HL-60/S4 treated with phorbol 12-myristate 13-acetate at 8.2 ng/mL for 4 days and 3 days (cell line): ENCODE results near the gene ABO.
"Not testable (repeated sequence)": the region's sequence is repeated elsewhere in the genome, so short reads cannot be mapped to it uniquely, and the experiment has no call there.

ENCODE experiments used
- in situ Hi-C: fragments of 300-500 bp; cut with MboI; formaldehyde crosslinking; loops from 2 replicates; pipeline ENCODE4 v1.15.0; 2022; ENCODE audit warnings: low sequenced_read_pairs

ABO gene

DNA sequence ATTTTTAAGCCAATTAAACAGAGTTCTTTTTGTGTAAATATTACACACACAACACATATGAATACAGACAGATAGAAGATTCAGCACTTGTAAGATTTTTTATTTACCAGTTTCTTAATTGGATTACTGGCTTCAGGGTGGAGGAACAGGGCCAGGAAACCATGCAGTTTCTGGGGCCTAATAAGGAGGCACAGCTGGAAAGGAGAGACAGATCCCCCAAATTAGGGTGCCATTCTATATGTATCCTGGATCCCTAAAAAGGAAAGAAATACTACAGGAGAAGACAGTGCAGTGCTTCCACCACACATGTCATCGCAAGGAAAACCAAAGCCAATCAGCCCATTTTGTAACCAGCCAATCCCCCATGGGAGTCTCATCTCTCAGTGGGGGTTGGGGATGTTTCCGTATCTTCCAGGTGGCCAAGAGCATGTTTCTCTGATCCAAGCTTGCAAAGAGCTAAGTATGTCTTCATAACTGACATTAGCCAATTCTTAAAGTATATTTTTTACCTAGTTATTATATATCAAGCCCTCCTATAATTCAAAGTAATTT, 15.8 kb upstream of the ABO start:
- in situ Hi-C loops = no loop called here

DNA sequence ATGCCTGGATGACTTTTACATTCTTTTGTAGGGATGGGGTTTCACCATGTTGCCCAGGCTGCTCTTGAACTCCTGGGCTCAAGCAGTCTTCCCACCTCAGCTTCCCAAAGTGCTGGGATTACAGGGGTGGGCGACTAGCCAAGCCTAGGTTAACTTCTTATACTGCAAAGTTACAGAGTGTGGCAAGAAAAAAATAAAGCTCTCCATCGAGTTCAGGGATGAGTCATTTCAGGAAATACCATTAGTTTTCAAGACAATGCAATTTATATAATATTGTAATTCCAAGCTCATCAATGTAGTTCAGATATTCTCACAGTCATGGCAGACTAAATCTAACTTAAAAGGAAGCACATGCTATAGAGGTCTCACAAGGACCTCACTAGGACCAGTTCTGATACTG, 11.5 kb upstream of the ABO start:
- in situ Hi-C loops = no loop called here

DNA sequence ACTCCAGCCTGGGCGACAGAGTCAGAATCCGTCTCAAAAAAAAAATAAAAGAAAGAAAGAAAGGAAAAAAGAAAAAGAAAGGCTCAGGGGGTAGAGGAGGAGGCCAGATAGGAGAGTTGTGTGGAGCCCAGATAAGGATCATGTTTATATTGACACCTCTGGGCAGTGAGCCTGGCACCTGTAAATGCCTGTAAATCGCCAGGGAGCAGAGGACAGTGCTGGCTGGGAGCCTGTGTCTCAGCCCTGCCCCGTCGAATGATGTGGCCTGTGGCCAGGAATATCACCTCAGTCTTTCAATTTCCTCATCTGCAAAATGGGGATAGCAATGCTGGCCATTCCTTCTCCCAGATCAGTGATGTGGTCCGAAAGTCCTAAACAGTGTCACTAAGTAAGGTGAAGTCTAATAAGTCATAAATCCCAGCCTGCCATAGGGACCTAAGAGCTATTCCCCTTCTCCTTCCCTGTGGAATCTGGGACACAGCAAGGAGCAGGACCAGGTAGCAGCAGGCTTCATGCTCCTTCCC, 10.3 kb upstream of the ABO start:
- in situ Hi-C loops = no loop called here

DNA sequence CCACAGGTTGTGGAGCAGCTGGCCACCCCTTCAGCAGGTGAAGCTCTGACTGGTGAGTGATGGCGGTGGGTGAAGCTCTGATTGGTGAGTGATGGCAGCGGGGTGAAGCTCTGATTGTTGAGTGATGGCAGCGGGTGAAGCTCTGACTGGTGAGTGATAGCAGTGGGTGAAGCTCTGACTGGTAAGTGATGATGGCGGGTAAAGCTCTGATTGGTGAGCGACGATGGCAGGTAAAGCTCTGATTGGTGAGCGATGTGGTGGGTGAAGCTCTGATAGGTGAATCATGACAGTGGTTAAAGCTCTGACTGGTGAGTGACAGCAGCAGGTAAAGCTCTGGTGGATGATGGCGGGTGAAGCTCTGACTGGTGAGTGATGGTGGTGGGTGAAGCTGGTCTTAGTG, 9.4 kb upstream of the ABO start:
- in situ Hi-C loops = no loop called here

DNA sequence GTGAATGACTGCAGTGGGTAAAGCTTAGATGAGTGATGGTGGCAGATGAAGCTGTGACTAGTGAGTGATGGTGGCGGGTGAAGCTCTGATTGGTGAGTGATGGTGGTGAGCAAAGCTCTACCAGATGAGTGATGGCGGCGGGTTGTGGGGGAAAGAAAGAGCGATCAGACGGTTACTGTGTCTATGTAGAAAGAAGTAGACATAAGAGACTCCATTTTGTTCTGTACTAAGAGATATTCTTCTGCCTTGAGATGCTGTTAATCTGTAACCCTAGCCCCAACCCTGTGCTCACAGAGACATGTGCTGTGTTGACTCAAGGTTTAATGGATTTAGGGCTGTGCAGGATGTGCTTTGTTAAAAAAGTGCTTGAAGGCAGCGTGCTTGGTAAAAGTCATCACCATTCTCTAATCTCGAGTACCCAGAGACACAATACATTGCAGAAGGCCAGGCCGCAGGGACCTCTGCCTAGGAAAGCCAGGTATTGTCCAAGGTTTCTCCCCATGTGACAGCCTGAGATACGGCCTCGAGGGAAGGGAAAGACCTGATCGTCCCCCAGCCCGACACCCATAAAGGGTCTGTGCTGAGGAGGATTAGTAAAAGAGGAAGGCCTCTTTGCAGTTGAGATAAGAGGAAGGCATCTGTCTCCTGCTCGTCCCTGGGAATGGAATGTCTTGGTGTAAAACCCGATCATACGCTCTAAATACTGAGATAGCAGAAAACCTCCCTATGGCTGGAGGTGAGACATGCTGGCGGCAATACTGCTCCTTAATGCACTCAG, 8.4 kb upstream of the ABO start:
- in situ Hi-C loops = not testable (repeated sequence)

DNA sequence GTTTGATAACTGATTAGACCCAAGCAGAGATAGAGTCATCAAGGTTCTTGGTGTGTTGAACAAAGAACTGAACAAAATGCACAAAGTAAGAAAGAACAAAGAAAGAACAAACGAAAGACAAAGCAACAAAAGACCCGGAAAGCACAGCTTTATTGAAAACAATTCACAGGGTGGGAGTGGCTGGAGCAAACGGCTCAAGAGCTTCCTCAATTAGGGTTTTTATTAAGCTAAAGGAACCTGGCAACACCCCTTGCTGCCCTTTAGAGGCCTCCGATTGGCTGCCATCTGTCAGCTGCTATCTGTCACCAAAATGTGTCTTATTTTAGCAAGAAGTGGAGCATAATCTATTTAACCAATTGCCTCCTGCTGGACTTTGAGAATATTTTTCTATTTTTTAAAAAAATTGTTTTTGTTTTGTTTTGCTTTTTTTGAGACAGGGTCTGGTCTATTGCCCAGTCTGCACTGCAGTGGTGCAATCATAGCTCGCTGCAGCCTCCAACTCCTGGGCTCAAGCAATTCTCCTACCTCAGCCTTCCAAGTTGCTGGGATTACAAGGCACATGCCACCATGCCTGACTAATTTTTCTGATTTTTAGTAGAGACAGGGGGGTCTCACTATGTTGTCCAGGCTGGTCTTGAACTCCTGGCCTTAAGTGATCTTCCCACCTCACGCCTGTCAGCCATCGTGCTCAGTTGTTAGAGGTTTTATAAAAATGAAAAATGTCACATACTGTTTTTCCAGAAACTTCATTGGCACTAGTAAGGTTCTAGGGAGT, 7.7 kb upstream of the ABO start:
- in situ Hi-C loops = no loop called here

DNA sequence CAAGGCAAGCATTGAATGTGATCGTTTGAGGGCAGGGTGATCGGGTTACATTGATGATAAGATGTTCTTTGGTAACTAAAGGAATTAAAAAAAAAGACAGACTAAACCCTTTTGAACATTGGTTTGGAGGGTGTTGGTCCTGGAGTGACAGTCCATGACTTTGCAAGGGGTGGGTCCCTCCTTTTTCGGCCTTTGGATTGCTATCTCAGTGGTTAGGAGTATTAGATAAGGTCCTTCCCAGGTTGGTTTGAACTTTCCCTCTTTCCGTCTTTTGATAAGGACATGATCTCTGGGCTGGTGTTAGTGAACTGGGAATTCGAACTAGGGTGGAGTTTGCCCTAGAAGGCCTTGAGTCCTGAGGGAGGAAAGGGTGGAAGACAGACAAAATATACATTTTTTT, 5.4 kb upstream of the ABO start:
- in situ Hi-C loops = no loop called here

DNA sequence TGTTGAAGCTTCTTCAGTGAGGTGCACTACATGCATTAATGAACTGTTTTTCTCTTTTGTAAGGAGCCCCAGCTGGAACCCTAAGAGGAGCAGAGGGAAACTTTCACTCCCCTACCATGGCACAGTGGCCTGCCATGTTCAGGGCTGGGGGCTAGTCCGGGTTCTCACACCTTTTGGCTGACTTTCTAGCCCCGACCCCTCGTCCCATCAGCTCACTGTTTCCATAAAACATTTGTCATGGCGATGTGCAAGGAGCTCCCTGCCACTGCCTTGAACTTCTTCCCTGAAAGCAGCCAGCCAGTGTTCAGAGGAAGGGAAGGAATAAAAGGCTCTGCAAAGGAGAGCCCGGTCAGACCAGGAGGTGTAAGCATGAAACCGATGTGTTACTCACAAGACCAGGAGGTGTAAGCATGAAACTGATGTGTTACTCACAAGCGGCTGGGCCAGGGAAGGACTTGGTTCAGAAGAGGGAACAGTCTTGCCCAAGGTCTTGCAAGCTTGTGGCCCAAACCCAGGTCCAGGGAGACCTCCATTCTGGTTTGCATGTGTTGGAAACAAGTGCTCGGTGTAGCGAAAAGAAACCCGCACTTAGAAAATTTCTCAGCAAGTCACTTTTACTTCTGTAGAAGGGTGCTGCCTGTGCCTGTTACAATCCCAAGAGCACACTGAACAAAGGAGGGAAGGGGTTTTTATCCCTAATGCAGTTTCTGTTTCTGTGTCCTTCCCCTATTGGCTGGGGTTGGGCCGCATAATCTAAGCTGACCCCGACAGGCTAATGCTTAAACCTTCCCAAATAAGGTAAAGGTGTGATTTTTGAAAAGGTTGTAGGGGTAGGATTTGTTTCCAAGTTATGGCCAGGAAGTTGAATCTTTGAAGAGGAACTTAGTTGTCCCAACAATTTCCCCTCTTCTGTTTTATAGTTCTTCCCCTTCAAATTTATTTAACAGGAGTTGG, 3.4 kb upstream of the ABO start:
- in situ Hi-C loops = no loop called here

DNA sequence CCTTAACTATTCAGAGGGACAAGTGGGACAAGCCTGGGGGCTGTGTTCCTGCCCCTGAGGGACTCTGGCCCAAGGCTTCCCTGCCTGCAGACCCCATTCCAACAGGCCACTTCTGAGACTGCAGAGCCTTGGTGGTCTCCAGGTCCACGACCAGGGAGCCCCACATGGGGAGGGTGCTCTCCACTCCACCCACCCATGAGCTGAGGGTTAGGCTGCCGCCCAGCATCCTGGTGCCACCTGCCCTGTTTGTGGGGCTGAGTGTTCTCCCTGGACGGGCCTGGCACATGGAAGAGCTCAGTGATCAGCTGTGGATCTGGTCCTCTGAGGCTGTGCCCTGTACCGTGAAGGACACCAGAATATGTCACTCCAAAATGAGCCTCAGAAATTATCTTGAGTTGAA, 2.5 kb upstream of the ABO start:
- in situ Hi-C loops = no loop called here

DNA sequence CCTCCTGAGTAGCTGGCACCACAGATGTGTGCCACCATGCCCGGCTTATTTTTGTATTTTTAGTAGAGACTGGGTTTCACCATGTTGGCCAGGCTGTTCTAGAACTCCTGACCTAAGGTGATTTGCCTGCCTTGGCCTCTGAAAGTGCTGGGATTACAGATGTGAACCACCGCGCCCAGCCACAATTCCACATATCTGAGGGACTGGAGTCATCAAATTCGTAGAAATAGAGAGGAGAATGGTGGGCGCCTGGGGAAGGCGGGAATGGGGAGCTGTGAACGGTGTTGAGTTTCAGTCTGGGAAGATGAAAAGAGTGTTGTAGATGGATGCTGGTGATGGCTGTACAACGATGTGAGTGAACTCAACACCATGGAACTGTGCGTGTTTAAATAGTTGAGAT, 1.9 kb upstream of the ABO start:
- in situ Hi-C loops = no loop called here

DNA sequence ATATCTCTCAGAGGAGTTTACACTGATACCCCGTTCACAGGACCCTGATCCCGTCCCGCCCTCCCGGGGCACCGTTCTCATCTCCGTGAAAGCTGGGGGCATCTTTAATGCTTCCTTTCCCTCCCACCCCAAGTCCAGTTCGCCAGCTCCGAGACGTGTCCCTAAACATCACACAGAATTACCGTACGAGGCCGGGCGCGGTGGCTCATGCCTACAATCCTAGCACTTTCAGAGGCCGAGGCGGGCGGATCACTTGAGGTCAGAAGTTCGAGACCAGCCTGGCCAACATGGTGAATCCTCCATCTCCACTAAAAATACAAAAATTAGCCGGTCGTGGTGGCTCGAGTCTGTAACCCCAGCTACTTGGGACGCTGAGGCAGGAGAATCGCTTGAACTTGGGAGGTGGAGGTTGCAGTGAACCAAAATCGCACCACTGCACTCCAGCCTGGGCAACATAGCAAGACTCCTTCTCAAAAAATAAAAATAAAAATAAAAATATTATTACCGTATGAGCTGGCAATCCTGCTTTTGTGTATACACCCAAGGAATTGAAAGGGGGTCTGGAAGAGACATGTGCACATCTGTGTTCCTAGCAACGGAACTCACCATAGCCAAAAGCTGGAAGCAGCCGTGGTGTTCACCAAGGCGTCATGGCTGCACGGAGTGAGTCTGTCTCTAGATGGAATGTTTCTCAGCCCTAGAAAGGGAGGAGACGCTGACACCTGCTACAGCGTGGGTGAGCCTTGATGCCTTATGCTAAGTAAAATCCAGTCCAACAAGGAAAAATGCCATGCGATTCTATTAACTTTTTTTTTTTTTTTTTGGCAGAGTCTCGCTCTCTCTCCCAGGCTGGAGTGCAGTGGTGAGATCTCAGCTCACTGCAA, 1.2 kb upstream of the ABO start:
- in situ Hi-C loops = no loop called here

DNA sequence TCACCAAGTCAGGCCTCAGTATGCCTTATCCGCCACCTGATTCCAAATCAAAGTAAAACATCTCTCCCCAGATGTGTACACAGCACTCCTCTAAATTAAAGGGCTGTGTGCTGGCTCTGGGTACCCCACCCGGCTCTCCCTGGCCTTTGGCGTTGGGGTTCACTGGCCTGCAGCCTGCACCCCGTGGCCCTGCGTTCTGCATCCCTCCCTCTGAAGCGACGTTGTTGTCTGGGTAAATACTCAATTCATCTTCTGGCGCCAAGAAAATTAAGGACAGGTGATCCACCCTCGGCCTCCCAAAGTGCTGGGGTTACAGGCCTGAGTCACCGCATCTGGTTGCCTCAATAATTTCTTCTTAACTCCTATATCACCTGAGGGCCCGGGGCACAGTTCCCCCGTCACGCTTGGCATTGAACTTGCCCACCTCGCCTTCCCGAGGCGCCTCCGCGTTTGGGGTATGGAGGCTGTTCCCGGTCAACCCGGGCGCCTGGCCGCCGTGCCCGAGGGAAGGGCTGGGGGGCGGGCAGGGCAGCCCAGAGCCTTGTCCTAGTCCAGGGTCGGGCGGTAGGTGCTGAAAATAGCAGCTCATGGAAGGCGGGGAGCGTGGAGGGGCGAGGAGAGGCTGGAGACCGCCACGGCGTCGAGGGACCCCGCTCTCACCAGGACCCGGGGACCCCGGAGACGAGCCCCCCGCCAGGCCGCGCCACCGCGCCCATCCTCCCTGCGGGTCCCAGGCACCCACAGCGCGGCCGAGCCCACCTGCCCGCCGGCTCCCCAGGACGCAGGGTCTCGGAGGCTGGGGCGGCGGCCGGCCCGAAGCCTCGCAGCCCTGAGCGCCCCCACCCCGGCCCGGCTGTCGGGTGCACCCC, 531 bp downstream of the ABO start:
- in situ Hi-C loops = no loop called here

DNA sequence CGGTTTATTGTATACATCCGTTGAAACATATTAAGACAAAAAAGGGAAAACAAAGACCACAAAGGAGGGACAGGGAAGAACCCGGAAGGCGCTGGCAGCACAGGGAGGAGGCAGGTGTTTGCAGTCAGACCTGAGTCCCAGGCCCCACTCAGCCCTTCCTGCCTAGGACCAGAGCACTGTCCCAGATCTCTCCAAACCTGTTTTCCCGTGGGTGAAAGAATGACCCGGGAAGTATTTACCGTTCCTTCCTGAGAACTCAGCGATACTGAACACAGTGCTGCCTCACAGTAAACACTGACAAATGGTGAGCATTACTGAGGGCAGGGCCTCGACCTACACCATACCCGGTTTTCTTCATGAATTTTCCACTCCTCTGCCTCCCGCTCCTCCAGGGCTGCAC, 1.2 kb downstream of the ABO start:
- in situ Hi-C loops = no loop called here

DNA sequence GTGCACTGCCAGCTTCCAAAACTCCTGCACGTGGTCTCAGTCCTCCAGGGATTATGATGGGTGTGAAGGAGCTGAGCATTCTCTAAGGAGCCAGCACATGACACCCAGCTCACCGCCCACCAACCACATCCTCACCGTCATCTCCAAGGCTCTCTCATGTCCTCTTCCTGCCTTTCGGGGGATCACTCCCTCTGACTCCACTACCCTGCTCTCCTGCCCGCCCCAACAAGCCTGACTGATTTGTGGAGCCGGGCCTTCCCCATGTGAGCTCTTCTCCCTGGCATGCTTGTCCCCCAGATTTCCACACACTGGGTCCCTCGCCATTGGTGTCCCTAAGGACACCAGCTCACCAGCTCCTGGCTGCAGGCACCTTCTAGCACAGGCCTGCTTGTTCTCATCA, 1.9 kb downstream of the ABO start:
- in situ Hi-C loops = no loop called here

DNA sequence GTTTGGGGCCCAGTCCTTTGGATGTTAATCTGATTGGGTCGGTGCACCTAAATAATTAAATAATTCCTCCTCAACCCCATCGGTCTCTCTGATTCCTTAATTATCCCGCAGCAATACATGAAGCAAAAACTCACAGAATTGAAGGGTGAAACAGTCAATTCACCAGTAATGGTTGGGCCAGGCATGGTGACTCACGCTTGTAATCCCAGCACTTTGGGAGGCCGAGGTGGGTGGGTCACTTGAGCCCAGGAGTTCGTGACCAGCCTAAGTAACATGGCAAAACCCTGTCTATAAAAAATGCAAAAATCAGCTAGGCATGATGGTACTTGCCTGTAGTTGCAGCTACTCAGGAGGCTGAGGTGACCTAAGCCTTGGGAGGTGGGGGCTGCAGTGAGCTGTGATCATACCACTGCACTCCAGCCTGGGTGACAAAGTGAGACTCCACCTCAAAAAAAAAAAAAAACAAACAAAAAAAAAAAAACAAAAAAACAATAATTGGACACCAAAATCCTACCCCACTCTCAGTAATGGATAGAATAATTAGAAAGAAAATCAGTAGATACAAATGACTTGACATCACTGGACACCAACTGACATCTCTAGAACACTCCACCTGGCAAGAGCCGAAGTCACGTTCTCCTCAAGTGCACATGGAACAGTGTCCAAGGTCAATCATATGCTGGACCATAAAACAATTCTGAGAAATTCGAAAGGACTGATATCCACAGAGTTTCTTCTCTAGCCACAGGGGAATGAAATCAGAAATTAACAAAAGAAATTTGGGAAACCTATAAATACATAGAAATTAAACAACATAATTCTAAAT, 5.3 kb downstream of the ABO start:
- in situ Hi-C loops = no loop called here

DNA sequence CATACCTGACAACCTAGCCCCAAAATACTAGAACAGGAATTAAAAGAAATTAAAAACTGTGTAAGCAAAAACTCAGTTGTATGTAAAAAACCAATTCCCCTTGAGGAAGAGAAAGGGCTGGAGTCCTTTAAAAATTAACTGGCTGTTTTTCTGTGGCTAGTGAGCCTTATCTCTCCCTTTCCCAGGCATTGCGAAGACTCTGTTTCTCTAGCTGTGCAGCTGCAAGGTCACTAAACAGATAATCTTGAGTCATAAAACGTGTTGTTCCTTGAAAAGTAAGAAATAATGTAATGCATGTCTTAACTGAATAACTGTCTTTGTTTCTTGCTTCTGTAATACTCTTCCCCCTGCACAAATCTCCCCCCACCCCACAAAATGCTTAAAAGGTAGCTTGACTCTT, 5.9 kb downstream of the ABO start:
- in situ Hi-C loops = not testable (repeated sequence)

DNA sequence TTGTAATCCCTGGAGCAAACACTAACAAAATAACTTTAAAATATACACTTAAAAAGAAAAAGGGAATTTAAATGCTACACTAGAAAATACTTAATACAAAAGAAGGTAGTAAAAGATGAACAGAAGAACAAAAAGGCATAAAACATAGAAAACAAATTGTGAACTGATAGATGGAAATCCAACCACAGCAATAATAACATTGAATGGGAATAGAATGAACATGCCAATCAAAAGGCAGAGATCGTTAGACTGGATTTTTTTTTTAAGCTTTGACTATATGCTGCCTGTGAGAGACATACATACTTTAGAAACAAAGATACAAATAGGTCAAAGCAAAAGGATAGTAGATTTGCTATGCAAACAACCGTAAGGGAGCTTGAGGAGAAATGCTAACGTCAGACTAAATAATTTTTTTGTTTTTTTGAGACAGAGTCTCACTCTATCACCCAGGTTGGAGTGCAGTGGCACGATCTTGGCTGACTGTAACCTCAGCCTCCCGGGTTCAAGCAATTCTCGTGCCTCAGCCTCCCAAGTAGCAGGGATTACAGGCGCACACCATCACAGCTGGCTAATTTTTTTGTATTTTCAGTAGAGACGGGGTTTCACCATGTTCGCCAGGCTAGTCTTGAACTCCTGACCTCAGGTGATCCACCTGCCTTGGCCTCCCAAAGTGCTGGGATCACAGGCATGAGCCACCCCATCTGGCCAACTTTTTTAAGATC, 6.5 kb downstream of the ABO start:
- in situ Hi-C loops = no loop called here
